Measurements from ENCODE around the gene ERC2. TPM values are rescaled to one million over a fixed set of nuclear protein-coding genes. Genes with fewer than 3 reads are reported as not detected.

Gene ERC2
- total RNA-seq, 1 donor from 2014 or later: 0.99 TPM

DNA sequence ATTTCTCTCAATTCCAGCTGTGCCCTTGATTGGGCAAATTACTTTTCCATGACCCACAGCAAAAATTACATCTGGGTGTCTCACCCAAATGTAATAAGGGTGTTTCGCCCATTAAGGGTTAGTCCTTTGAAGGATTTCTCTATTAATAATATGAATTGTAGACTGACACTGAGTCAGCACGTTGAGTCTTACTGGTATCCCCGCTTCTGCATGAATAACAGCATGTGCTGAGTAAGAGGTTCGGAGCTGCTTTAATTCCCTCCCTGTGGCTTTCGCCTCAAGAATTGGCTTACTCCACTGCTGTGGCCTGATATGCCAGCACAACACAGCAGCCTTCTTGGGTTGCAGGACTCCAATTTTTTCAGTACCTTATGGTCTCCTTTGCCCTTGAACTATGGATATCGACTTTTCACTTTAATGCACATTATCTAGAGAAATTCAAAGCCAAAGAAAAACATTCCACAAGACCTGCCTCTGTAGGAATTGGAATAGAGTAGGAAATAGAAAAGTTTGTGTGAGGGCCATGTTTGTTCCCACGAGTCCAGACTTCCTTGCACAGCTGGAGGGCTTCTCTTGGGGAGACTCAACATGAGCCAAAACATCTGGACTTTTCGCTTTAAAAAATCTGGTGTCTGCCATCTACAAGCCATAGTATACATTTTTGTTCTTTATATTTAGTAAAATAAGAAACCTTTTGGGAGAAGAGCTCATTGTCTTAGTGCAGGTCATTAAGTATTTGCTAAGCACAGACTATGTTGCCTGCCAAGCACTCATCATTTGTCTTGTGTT is 20.7 kb upstream of the ERC2 start:
- intact Hi-C loops (cut with micrococcal nuclease): no loop called here
- Histone ChIP-seq H3K9me3 (replicated peaks) (no peaks in the 10 kb centered on the region), H3K36me3 (no peaks in the 10 kb centered on the region), H3K27ac (replicated peaks) (no peak overlapping the region), H3K4me1 (no peaks in the 10 kb centered on the region), H3K4me3 (no peak overlapping the region), H3K27me3 (ENCODE audit: low read depth) (peaks cover 21% of the 10 kb centered on the region)
- TF ChIP-seq, protein P1, sequence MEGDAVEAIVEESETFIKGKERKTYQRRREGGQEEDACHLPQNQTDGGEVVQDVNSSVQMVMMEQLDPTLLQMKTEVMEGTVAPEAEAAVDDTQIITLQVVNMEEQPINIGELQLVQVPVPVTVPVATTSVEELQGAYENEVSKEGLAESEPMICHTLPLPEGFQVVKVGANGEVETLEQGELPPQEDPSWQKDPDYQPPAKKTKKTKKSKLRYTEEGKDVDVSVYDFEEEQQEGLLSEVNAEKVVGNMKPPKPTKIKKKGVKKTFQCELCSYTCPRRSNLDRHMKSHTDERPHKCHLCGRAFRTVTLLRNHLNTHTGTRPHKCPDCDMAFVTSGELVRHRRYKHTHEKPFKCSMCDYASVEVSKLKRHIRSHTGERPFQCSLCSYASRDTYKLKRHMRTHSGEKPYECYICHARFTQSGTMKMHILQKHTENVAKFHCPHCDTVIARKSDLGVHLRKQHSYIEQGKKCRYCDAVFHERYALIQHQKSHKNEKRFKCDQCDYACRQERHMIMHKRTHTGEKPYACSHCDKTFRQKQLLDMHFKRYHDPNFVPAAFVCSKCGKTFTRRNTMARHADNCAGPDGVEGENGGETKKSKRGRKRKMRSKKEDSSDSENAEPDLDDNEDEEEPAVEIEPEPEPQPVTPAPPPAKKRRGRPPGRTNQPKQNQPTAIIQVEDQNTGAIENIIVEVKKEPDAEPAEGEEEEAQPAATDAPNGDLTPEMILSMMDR (IDR thresholded peaks at IDR 0.05; ENCODE audit: borderline replicate concordance): no peak
- no peak for DNase-seq

DNA sequence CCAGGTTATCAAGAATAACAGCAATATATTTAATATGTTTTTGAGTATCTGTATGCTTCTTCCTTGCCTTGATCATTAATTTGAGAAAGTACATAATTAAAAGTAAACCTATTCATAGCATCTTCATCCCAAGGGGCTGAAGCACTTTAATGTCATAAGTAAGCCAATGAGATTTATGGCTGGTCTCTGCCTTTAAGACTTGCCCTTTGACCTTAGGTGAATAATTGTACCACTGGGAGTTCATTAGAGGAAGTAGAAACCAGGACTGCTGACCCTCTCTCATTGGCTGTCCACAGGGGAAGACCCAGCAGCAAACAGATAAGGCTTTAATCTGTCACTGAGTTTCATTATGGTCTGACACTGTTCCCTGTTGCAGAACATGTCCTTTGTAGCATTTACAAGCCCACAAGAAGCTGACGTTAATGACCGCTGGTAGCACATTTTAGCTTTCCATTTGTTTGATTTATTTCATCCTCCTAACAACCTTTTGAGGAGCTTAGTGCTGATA is 16.3 kb upstream of the ERC2 start:
- H3K4me3 ChIP-seq: no peak overlapping the region
- no peaks in the 10 kb centered on the region for H3K36me3 ChIP-seq
- intact Hi-C loops (cut with micrococcal nuclease): no loop called here
- TF ChIP-seq, protein P1 (IDR thresholded peaks at IDR 0.05; ENCODE audit: borderline replicate concordance): no peak
- H3K9me3 ChIP-seq (replicated peaks): no peaks in the 10 kb centered on the region
- no peak for DNase-seq
- H3K4me1 ChIP-seq: no peaks in the 10 kb centered on the region
- no peak overlapping the region for H3K27ac ChIP-seq (replicated peaks)
- H3K27me3 ChIP-seq (ENCODE audit: low read depth): peaks cover 28% of the 10 kb centered on the region

DNA sequence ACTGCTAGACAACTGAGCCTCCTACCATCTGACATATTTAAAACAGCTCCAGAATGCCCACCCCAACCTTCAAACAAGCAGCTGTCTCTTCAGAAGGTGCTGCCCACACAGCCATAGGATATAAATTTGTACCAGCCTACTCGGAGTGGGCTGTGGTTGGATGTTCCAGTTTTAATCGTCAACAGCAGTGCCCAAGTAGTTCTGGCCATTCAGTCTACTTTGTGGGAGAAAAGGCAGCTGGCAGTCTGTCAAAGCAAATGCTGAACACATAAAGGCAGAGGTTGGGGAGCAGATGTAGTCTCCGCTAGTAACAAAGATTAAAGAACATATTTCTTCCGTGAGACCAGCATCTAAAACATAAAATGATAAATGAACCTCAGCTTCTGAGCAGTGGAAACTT is 15.9 kb upstream of the ERC2 start:
- no peak for DNase-seq
- Histone ChIP-seq H3K27ac (replicated peaks) (no peak overlapping the region), H3K36me3 (no peaks in the 10 kb centered on the region), H3K4me1 (no peaks in the 10 kb centered on the region), H3K4me3 (no peak overlapping the region), H3K9me3 (replicated peaks) (no peaks in the 10 kb centered on the region), H3K27me3 (ENCODE audit: low read depth) (peaks cover 28% of the 10 kb centered on the region)
- intact Hi-C loops (cut with micrococcal nuclease): no loop called here
- TF ChIP-seq, protein P1 (IDR thresholded peaks at IDR 0.05; ENCODE audit: borderline replicate concordance): no peak

DNA sequence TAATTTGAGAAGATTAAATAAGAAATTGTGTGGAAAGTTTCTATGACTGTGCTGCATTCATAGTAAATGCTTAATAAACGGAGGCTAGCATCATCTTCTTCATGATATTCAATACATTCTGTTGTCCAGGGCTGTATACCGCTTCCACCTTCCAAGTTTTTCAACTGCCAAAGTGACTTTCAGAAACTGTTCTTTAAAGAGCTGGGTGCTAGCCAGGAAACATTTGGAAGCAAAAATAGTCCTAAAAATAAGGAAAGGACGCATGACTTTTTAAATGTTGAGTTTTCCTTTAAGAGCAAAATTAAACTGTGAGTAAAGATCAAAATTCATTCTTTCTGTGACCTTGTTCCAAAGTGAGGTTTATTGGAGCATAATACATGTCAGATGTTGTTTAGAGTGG is 9.4 kb upstream of the ERC2 start:
- H3K4me1 ChIP-seq: no peaks in the 10 kb centered on the region
- no peak overlapping the region for H3K4me3 ChIP-seq
- no peaks in the 10 kb centered on the region for H3K36me3 ChIP-seq
- no peak for DNase-seq
- no peak overlapping the region for H3K27ac ChIP-seq (replicated peaks)
- intact Hi-C loops (cut with micrococcal nuclease): no loop called here
- TF ChIP-seq, protein P1 (IDR thresholded peaks at IDR 0.05; ENCODE audit: borderline replicate concordance): no peak
- H3K9me3 ChIP-seq (replicated peaks): no peaks in the 10 kb centered on the region
- peaks cover 42% of the 10 kb centered on the region for H3K27me3 ChIP-seq (ENCODE audit: low read depth)

DNA sequence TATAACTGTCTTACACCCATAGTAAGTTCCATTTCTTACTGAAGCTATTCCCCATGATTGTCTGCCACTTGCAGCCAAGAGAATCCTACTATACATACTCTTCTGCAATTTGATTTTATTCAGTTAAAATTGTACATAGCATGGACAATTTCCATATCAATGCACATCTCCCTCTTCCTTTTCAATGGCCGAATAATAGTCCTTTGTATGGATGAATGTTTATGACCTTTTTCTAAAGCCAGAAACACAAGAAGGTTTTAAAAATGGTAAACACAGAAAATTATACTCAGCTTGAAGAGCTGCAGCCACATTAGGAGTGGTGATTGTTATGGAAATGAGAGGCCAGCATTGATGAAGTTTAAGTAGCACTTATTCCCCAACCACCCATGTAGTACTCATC is 8.5 kb upstream of the ERC2 start:
- Histone ChIP-seq H3K36me3 (no peaks in the 10 kb centered on the region), H3K4me1 (no peaks in the 10 kb centered on the region), H3K9me3 (replicated peaks) (no peaks in the 10 kb centered on the region), H3K27ac (replicated peaks) (no peak overlapping the region), H3K27me3 (ENCODE audit: low read depth) (peaks cover 44% of the 10 kb centered on the region), H3K4me3 (no peak overlapping the region)
- intact Hi-C loops (cut with micrococcal nuclease): no loop called here
- TF ChIP-seq, protein P1 (IDR thresholded peaks at IDR 0.05; ENCODE audit: borderline replicate concordance): no peak
- no peak for DNase-seq
